HL-60/S4 treated with retinoic acid at 250 ng/mL for 4 days and 3 days (cell line): Measurements from ENCODE around the gene OBI1.
"Not testable (repeated sequence)": the region's sequence is repeated elsewhere in the genome, so short reads cannot be mapped to it uniquely, and the experiment has no call there.

ENCODE experiments used
- in situ Hi-C: fragments of 300-500 bp; cut with MboI; formaldehyde crosslinking; loops from 2 replicates; pipeline ENCODE4 v1.7.0; 2022; ENCODE audit warnings: low sequenced_read_pairs

Gene OBI1

DNA sequence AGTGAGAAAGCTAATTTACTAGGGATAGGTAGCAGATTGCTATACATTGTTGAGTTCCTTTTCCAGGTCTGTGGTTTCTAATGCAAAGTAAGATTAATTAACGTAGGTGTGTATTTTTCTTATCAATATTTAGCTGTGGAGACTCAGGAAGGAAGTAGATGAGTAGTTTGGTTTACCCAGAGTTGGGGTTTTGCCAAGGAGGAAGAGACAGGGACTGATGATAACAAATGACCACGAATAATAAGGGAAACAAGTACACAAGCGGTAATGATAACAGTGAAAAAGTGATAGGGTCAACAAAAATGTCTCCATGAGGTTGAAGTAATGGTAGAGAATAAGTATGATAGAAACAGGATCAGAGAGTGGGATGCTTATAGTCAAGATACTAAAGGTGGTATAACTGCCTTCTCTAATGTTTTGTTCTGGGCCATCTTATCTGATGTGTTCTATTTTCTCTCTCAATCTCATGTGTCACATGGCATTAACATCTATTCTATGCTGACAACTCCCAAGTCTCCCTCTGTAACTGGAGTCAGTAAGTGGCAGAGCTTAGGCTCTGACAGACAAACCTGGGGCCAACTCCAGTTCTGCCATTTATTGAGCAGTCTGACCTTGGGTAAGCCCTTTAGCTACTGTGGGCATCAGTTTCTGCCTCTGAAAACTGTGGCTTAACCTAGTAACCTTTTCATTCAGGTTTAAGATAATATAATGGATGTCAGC lies 8.8 kb downstream of the OBI1 start:
- in situ Hi-C loops = no loop called here

DNA sequence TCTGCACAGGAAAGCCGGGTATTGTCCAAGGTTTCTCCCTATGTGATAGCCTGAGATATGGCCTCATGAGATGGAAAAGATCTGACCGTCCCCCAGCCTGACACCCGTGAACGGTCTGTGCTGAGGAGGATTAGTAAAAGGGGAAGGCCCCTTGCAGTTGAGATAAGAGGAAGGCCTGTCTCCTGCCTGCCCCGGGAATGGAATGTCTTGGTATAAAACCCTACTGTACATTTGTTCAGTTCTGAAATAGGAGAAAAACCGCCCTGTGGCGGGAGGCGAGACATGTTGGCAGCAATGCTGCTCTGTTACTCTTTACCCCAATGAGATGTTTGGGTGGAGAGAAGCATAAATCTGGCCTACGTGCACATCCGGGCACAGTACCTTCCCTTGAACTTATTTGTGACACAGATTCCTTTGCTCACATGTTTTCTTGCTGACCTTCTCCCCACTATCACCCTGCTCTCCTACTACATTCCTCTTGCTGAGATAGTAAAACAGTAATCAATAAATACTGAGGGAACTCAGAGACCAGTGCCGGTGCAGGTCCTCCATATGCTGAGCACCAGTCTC lies 11.8 kb downstream of the OBI1 start:
- in situ Hi-C loops = not testable (repeated sequence)

DNA sequence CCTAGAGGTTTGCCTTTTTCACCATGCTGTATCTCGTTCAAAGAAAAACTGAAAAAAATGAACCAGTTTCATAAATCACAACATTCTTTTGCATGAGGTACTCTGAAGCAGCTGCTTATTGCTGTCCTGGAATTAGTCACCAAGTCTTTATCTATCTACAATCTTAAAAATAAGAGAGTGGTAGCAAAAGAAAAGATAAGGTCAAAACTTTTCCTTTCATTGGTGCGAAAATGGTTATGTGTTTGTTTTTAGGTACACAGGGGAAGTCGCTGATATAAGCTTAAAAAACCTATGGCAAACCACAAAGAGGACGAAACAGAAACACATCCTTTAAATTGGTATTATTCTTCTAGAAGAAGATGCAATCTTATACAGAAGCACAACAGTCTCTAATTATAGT lies 20.7 kb downstream of the OBI1 start:
- in situ Hi-C loops = no loop called here

DNA sequence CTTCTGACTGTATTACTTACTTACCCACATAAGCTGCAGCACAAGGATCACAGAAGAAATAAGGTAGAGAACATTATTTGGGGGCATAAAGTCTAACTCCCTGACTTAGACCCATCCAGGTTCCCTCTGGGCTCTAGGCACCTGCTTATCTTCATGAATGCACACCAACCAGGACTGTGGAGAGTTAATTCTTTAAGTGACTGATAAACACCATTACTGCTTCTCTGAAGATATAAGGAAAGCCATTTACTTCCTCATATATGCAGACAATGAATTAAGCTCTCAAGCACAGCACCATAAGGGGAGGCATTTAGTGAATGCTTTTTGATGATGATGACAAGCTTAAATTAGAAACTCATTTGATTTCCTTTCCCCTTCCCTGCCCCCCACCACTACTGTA lies 22.5 kb downstream of the OBI1 start:
- in situ Hi-C loops = no loop called here

DNA sequence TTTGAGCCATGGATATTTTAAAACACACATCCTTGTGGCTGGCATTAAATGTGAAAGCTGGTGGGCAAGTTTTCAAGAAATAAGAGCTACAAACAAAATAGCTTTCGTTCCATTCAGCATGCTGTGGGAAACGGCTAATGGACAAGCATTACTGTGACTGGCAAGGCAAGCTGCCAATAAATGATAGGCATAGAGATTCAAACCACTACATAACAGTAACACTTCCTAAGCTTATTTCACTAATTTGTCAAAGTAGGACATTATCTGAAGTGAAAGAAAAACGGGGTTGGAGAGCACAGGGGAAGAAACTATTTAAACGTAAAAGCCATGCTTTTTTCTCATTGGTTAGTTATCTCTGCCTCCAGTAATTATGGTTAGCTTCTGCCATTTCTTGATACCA lies 26.0 kb downstream of the OBI1 start:
- in situ Hi-C loops = no loop called here

DNA sequence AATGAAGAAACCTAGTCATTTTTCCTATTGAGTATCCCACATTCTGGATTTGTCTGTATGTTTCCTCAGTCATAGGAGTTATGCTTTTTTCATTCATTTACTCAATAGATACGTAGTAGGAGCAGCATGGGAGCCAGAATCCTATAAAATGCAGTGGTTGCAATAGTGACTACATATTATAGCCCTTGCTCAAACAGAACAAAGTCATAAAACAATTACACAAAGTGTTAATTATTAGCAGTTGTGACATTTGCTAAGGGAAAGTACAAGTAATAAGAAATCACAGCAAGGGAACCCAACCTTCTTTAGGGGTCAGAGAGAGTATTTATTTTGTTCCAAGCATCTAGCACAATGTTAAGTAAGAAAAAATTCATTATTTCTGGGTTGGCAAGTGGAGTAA lies 27.9 kb downstream of the OBI1 start:
- in situ Hi-C loops = no loop called here

DNA sequence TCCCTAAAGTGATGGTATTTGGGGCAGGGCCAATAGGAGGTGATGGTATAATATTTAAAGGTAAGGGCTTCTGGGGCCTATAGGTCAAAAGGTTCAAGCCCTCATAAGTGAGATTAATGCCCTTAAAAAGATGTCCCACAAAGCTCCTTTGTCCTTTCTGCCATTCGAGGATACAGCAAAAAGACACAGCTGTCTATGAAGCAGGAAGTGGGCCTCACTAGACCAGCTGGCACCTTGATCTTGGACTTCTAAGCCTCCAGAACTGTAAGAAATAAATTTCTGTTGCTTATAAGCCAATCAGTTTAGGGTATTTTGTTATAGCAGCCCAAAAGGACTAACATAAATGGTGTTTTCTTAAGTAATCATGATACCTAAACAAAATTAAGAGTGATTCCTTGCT lies 28.4 kb downstream of the OBI1 start:
- in situ Hi-C loops = no loop called here

DNA sequence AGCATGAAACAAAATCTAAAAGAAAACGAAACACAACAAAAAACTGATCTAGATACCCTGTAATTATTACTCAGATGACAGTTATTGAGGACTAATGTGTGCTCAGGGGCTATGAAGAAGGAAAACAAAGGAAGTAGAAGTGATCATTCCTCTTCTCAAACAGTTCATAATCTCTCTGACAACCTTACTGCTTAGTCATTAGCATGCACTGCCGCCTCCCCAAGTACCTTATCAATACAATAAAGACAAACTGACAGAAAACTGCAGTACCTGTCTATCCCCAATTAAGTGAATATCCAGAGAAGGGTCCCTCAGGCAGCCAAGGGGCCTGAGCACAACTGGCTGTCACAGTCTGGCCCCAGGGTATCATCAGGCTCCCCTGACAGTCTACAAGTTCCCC lies 33.6 kb downstream of the OBI1 start:
- in situ Hi-C loops = no loop called here

DNA sequence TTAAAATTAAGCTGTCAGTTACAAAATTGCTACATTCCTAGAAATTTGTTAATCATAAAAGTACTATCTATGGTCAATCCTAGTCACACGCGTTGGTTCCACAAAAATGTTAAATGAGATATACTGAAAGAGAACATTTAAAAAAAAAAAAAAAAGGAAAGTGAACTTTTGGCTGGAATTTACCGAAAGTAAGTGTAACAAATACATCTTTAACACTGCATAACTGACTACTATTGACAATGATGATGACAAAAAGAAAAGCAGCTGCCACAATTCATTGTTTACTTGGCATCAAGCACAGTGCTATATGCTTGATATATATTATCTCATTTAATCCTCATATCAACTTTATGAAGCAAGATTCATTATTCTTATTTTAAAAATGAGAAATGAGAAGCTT lies 35.8 kb downstream of the OBI1 start:
- in situ Hi-C loops = no loop called here

DNA sequence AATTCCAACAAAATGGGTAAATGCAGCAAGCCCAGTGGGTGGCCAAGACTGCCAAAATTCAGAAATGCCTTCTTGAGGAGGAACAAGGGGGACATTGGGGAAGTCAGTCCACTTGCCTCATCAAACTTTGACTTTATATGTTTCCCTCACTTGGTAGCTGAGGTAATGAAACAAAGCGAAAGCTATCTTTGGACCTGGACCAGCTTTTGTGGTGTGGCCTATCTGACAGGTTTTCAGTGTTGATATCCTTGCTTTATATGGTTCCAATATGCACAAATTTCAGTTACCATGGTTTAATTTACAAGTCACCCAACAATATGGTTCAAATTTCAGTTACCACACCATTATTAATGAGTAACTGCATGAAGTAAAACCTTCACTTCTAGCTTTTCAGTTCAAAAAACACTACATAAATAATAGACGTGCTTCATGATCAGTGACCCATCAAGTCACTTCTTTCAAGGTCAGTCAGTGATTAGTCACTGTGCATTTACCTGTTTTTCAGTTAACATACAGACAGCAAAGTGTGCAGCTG lies 38.0 kb downstream of the OBI1 start:
- in situ Hi-C loops = no loop called here

DNA sequence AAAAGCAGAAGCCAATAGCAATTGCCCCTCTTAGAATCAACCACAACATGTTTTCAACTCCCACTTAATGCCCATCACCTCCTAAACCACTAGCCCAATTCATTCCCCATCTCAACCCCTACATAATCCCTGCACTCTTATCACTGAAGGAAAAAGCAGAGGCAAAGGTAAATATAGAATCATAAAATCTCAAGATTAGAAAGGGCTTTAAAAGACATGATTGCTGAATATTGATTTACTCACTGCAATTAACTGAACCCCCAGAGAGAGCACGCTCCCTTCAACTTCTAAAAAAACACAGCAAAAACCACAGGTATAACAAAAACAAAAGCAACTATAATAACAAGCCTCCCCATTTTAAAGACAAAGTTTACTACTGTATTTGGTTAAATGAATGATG lies 40.5 kb downstream of the OBI1 start:
- in situ Hi-C loops = no loop called here

DNA sequence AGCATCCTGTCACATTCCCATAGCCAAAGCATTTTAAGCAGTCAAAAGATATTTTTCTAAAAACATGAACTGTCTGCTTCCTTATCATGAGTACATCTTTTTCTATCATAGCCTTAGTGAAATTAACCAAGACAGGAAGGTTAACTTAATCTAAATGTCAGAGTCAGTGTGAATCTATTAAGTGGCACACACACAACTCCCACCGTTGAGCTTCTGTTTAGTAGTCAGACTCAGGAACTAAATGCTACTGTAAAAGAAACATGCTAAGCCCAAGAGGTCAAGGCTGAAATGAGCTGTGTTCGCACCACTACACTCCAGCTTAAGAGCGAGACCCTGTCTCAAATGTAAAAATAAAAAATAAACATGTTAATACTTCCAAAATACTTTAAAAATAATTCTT lies 47.9 kb downstream of the OBI1 start:
- in situ Hi-C loops = no loop called here

DNA sequence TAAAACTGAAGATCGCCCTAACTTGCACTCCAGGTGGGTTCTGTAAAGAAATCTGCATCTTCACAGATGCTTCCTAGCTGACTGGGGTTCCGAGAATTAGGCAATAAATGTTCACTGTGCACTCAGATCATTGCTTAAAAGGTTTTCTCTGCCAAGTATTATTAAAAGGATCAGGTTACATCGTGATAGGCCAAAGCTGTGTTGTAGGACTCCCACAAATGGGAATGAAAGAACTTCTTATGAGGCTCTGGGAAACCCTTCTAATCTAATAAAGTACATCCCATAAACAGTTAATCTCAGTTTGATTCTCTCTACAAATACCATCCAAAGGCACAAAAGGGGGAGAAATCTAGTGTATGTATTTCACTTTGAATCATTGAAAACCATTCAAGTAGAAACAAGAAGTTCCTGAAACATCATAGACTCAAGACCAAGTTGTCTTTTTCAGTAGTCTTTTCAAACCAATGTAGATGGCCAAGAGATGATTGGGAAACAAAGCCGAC lies 48.5 kb downstream of the OBI1 start:
- in situ Hi-C loops = no loop called here

DNA sequence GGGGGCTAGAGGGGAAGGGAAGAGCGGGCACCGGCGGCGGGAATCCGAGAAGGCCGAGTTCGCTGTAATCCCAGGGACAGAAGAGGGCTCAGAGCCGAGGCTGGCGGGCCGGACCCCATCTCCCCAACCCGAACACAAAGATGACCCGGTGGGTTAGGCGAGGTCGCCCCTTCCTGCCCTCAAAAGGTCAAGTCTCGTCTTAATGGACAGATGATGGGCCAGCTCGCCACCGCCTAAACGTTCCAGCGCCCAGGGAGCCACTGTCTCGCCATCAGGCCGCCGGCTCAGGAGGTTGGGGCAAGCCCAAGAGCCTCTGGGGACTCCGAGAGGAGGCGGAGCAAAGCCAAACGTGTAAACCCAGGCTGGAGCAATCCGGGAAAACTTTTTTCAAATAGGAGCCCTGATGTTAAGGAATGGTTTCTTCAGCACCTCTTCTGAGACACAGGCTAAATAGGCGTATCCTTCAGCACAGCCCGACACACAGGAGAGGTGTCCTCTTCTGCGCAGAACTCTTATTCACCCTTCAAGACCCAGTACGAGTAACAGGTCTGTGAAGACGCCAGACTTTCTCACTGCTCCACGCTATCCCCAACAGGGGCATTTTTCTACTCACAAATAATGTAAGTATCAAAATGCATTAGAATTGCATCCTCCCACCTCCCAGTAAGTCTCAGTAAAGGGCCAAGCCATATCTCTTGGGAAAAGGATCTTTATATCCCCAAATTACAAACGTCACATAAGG lies 49.3 kb downstream of the OBI1 start:
- in situ Hi-C loops = no loop called here

DNA sequence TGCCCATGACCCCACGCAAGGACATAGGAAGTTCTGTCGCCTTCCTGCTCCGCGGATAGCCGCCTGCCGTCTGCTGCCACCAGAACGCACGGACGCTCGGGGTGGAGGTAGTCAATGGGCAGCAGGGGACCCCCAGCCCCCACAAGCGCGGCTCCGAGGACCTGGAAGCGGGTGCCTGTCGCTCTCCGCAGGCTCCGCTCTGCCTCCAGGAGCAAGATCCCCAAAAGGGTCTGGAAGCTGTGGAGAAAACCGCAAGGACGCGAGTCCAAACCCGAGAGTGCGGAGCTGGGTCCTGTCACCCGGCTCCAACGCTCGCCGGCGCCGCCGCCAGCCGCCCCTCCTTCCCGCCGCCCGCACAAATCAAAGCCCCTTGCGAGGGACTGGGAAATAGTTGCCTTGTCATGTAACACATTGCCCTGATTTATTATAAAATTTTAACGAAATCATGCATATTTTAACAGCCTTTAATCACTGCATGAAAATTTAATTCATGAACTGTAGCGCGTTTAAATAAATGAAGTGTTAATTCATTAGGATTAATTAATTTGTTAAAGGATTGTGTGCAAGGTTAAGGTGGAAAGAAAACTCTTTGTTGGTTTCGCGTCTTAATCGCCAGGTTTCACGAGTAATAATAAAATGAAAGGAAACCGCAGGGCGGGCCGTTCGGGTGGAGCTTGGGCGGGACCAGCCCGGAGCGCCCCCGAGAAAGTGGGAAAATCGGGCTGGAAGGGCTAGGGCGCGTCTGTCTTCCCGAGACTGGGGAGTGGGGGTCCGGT lies 50.1 kb downstream of the OBI1 start:
- in situ Hi-C loops = no loop called here

DNA sequence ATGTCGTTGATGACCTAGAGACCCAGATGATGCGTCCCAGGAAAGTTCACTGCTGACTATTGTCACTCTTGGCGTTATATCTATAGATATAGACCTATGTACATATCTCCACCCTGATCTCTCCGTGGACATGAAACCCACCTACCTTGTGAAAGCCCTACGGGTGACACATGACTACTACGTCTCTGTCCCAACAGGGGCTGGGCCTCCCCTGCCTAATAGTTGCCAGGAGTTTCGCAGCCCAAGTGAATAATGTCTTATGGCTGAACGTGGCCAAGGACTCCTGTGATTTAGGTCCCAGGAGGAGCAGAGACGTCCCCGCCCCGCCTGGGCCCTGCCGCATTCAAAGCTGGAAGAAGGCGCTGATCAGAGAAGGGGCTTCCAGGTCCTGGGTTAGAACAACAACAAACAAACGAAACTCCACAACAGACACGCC lies 50.7 kb downstream of the OBI1 start:
- in situ Hi-C loops = no loop called here

DNA sequence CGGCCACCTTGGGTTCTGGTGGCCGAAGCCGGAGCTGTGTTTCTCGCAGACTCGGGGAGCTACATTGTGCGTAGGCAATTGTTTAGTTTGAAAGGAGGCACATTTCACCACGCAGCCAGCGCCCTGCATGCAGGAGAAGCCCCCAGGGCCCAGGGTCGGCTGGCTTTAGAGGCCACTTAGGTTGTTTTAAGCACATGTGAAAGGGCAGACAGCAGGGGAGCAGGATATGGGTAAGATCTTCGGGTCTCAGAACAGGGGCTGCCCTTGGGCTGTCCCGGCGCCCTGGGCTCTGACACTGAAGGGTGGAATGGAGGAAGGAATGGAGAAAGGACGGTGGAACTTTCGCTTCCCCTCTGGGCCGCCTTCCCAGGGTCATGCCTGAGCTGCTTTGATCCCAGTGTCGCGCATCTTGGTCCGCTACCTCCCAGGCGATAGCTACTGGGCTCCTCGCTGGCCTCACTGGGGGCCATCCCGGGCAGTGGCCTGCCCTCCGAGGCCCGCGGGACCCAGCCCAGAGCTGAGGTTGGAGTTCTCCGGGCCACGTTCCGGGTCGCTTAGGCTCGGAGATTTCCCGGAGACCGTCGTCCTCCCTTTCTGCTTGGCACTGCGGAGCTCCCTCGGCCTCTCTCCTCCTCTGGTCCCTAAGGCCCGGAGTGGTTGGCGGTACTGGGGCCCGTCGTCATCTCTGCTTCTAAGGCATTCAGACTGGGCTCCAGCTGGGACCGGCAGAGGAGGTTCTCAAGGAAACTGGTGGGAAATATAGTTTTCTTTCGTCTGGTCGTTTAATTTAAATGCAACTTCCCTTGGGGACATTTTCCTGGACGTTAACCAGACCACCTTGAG lies 51.3 kb downstream of the OBI1 start:
- in situ Hi-C loops = no loop called here

DNA sequence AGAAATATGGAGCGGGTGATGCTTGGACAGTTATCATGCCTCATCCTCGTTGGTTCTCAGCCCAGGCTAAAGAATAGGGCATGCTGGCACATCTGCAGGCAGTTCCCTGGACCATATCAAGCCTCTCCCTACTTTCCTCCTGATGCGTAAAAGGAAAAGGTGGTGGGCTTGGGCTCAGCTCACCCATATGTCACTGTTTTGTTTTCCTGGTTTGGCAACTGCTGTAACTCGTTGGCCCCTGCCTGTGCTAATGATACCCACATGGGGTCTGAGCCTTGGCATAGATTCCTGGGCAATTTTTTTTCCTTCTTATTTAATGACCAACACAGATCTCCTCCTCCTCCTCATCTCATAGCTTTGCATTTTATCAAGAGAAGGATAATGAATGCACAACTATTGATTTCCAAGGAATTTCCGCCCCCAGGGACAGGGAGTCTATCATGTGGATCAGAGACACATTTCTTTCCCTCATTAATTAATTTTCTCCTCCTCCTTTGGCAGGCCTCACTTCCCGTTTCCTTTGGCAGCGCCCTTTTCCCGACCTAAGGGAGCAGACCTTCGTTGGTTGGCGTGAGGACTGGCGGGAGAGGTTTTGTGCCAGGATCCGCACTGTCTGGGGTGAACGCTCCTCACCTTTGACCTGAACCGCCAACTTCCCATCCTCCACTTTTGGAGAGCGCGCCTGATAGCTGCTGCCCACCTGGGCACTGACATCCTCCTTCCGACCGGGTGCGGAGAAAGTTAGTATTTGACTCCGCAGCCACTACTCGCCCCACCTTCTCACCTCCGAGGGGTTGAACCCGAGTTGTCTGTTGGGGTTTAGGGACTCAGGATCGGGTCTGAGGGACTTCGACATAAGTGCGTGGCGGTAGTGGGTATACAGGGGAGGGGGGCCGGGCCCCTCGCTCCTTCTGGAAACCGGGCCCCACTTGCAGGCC lies 52.2 kb downstream of the OBI1 start:
- in situ Hi-C loops = no loop called here
